ENCODE measurements around the gene STK32B.

DNA sequence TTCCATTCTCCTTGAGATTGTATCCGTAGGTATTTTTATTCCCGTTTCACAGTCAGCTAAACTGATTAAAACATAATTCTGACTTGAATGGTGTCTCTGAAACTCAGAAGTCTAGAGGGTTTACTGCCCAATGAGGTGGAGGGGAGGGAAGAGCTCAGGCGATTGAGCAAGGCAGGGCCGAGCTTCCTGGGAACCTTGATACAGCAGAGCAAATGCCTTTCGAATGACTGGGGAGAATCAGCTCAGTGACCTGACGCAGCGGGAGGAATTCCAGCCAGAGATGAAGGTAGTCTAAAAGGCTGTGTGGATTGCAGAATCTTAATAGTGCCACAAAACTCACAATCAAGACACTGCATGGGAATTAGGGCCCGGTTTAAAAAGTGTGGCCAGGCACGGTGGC is 423.5 kb downstream of the STK32B start:
- TF ChIP-seq, protein P1, sequence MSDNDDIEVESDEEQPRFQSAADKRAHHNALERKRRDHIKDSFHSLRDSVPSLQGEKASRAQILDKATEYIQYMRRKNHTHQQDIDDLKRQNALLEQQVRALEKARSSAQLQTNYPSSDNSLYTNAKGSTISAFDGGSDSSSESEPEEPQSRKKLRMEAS (IDR thresholded peaks at IDR 0.05; ENCODE audit: insufficient read depth, insufficient read length) = no peak
- TF ChIP-seq CTCF (IDR thresholded peaks at IDR 0.05; ENCODE audit: extremely low read depth in 1 of 2, insufficient read depth in 1 of 2, low read depth in 1 of 2, low read length in 2 of 2) (no peak), POLR2AphosphoS5 (IDR thresholded peaks at IDR 0.05; ENCODE audit: insufficient read depth, low read depth, low read length) (no peak), JUN (IDR thresholded peaks at IDR 0.05; ENCODE audit: borderline replicate concordance, insufficient read depth, insufficient read length, low read depth) (no peak)

All from endothelial cell of umbilical vein (primary cell).